ENCODE measurements around the gene S100A2. TPM values are rescaled to one million over a fixed set of nuclear protein-coding genes. Genes with fewer than 3 reads are reported as not detected.

S100A2 gene
- total and polyA plus RNA-seq, 2 of the 8 experiments (the other 6 are each of a cell fraction or from before 2014, with no cell fraction given): 0.86 TPM; not detected in 1

GRCh38 chr1:153557877-153558276, 7.8 kb downstream of the S100A2 start:
- Histone ChIP-seq H3K23me2 (ENCODE audit: low read depth, low read length) (no peaks in the 10 kb centered on the region), H3K4me3 (ENCODE audit: extremely low read depth in 1 of 4, insufficient read depth in 2 of 4, low read depth in 3 of 4, low read length in 4 of 4) (no peak overlapping the region), H2BK20ac (ENCODE audit: low read length) (no peak overlapping the region), H3K27ac (ENCODE audit: low read depth, low read length) (no peak overlapping the region), H2BK120ac (replicated peaks; ENCODE audit: low read depth, low read length) (no peak overlapping the region), H3K56ac (replicated peaks; ENCODE audit: insufficient read length, low read depth, low read length) (no peak overlapping the region), H3K4ac (replicated peaks; ENCODE audit: insufficient read length, low read depth, low read length) (no peak overlapping the region), H3K9ac (replicated peaks in 1 of 4; ENCODE audit: extremely low read depth in 1 of 4, low read depth in 3 of 4, low read length in 3 of 4) (no peak overlapping the region), H2AK5ac (ENCODE audit: low read depth, low read length) (no peak overlapping the region), H3K9me3 (ENCODE audit: insufficient read depth in 2 of 2, low read depth in 1 of 2, low read length in 1 of 2) (no peaks in the 10 kb centered on the region), H4K20me1 (replicated peaks in 1 of 2; ENCODE audit: control insufficient read depth in 1 of 2, insufficient read depth in 2 of 2, low read length in 2 of 2) (no peaks in the 10 kb centered on the region), H3K36me3 (ENCODE audit: control insufficient read depth in 2 of 4, insufficient read depth in 4 of 4, low read length in 3 of 4) (no peaks in the 10 kb centered on the region), H4K5ac (ENCODE audit: insufficient read length, low read depth, low read length) (no peak overlapping the region), H2BK5ac (ENCODE audit: low read depth, low read length) (no peak overlapping the region), H3K4me1 (replicated peaks in 1 of 4; ENCODE audit: control insufficient read depth in 3 of 4, insufficient read depth in 4 of 4, low read length in 3 of 4) (no peaks in the 10 kb centered on the region; a peak in 1 of 7 replicates), H2BK12ac (ENCODE audit: low read depth, low read length) (no peak overlapping the region), H4K91ac (replicated peaks; ENCODE audit: insufficient read length, low read length) (no peak overlapping the region), H3K23ac (ENCODE audit: insufficient read length) (no peak overlapping the region), H3K14ac (ENCODE audit: insufficient read length) (no peak overlapping the region), H3K4me2 (ENCODE audit: insufficient read depth in 1 of 2, low read depth in 2 of 2, low read length in 2 of 2) (no peak overlapping the region), H3K79me2 (ENCODE audit: control insufficient read depth in 1 of 2, insufficient read depth in 2 of 2, low read length in 2 of 2) (no peaks in the 10 kb centered on the region), H3K27me3 (replicated peaks in 1 of 4; ENCODE audit: control insufficient read depth in 3 of 4, extremely low read depth in 1 of 4, insufficient read depth in 3 of 4, low read length in 3 of 4) (no peaks in the 10 kb centered on the region; a peak in 2 of 7 replicates), H4K8ac (ENCODE audit: extremely low read depth, insufficient read depth, low read length) (no peak overlapping the region), H2BK15ac (ENCODE audit: low read length) (no peak overlapping the region), H3K18ac (ENCODE audit: extremely low read depth, low read length) (no peak overlapping the region), H3K79me1 (ENCODE audit: low read depth, low read length) (no peaks in the 10 kb centered on the region), H2AFZ (ENCODE audit: low read length) (no peak overlapping the region)
- WGBS, 2 experiments (ENCODE audit: extremely low coverage in 1 of 2, insufficient coverage in 1 of 2, insufficient read length in 1 of 2, insufficient replicate concordance in 2 of 2, low coverage in 1 of 2, low lambda C conversion rate in 2 of 2, missing lambda C conversion rate in 1 of 2): 92% methylated on average over 3 of the region's 3 CpGs; no CpG with 5 or more reads in 1 of the 2 experiments
- FAIRE-seq: no peak
- POLR2A ChIA-PET (ENCODE audit: partially characterized antibody): interaction anchor here (0.6 to 1.5 kb wide), 2 partner anchors 8 to 65 kb away, joined by 3 to 6 read pairs; no protein-coding TSS in a partner anchor
- CTCF ChIA-PET (ENCODE audit: partially characterized antibody): interaction anchor here (0.6 to 2.8 kb wide), 6 partner anchors 10 to 203 kb away, joined by 3 to 20 read pairs (median 8); partner anchors contain the start of genes S100A13 and S100A4
- DNase-seq (ENCODE audit: low read depth in 1 of 2, low spot score in 2 of 2): no peak
- TF ChIP-seq CBX8 (IDR thresholded peaks at IDR 0.05; ENCODE audit: borderline replicate concordance, low read depth, low read length) (no peak), RXRA (IDR thresholded peaks at IDR 0.05; ENCODE audit: insufficient read depth, low read depth, low read length) (no peak), EZH2 (IDR thresholded peaks at IDR 0.05; ENCODE audit: low read depth, low read length, severe bottlenecking) (no peak), NRF1 (IDR thresholded peaks at IDR 0.05; ENCODE audit: low read depth, low read length) (no peak), BACH1 (IDR thresholded peaks at IDR 0.05; ENCODE audit: low read length) (no peak), CEBPB (IDR thresholded peaks at IDR 0.05; ENCODE audit: low read depth, low read length) (no peak)
